ENCODE results near the gene FNDC3B. TPM values are rescaled to one million over a fixed set of nuclear protein-coding genes. Genes with fewer than 3 reads are reported as not detected.

The FNDC3B gene
- total RNA-seq, 1 donor from 2014 or later: 290 TPM

DNA sequence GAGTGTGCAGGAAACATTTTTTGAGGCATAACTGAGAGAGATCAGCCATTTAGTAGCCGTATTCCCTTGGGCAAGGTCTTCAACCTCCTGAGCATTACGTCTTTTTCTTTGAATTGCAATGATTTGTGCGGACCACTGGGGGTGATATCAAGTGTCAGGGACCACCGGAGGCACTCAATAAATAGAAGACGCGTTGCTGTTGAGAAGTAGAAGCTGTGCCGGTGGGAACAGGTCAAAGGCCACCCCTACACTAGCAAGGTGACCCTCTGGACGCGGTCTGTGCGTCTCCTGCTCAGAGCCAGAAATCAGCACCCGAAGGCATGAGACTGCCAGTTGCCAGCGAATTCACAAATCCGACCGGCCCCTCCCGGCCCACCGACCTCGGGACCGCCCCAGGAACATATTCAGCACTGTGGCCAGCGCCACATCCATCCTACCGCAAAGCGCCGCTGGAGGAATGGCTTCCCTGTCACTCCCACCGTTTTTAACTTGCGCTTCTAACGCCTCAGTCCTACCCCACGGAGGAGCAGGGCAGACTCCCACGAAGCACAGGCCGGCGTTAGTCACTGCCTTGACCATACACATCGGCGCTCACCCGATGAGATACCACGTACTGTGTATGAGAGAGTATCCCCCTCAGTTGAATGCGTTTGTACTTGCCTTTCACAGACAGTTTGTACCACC, 410.2 kb downstream of the FNDC3B start:
- TF ChIP-seq, protein P1, sequence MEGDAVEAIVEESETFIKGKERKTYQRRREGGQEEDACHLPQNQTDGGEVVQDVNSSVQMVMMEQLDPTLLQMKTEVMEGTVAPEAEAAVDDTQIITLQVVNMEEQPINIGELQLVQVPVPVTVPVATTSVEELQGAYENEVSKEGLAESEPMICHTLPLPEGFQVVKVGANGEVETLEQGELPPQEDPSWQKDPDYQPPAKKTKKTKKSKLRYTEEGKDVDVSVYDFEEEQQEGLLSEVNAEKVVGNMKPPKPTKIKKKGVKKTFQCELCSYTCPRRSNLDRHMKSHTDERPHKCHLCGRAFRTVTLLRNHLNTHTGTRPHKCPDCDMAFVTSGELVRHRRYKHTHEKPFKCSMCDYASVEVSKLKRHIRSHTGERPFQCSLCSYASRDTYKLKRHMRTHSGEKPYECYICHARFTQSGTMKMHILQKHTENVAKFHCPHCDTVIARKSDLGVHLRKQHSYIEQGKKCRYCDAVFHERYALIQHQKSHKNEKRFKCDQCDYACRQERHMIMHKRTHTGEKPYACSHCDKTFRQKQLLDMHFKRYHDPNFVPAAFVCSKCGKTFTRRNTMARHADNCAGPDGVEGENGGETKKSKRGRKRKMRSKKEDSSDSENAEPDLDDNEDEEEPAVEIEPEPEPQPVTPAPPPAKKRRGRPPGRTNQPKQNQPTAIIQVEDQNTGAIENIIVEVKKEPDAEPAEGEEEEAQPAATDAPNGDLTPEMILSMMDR (IDR thresholded peaks at IDR 0.05): no peak
- no peak overlapping the region for H3K4me3 Mint-ChIP-seq (ENCODE audit: unreplicated experiment)
- H3K4me1 Mint-ChIP-seq (ENCODE audit: low read depth): peaks cover 9% of the 10 kb centered on the region
- H3K27me3 Mint-ChIP-seq (ENCODE audit: low read depth): peaks cover 70% of the 10 kb centered on the region
- DNase-seq (ENCODE audit: low spot score): no peak
- H3K36me3 Mint-ChIP-seq (ENCODE audit: low read depth): peaks cover 9% of the 10 kb centered on the region
- H3K27ac Mint-ChIP-seq (ENCODE audit: unreplicated experiment): no peak overlapping the region
- no peaks in the 10 kb centered on the region for H3K9me3 Mint-ChIP-seq (ENCODE audit: low read depth)

Other genes starting within 250 kb of the FNDC3B start
- 14.7 to 17.0 TPM (median 16.4 TPM) in 3 replicates for gene PLD1, start 229.1 kb upstream of the FNDC3B start, total RNA-seq
- gene TMEM212, start 196.2 kb upstream of the FNDC3B start, total RNA-seq: not detected in 3 replicates

All from chondrocyte (in vitro differentiated cells).